ENCODE results near the gene KCTD7.
A peak's percentile ranks its signal among the peaks of the same experiment; 100 is the strongest.
"Not testable (repeated sequence)": the region's sequence is repeated elsewhere in the genome, so short reads cannot be mapped to it uniquely, and the experiment has no call there.

KCTD7 gene

GRCh38 chr7:66654275-66655112 lies 25.8 kb downstream of the KCTD7 start:
- peak; percentile 99 for DNase-seq (ENCODE audit: extremely low read depth, insufficient read length)
- no peaks in the 10 kb centered on the region for H3K36me3 ChIP-seq (ENCODE audit: control insufficient read depth, insufficient read depth, low read length)
- TF ChIP-seq CTCF (IDR thresholded peaks at IDR 0.05; ENCODE audit: insufficient read depth, low read length, poor library complexity, severe bottlenecking): no peak
- H3K4me3 ChIP-seq (replicated peaks; ENCODE audit: low read depth, low read length): peak overlapping the region; percentile 90
- H3K27me3 ChIP-seq (replicated peaks; ENCODE audit: control insufficient read depth, insufficient read depth, low read length): no peaks in the 10 kb centered on the region

- not testable (repeated sequence) for H3K36me3 ChIP-seq (ENCODE audit: control insufficient read depth, insufficient read depth, low read length); H3K27me3 ChIP-seq (replicated peaks; ENCODE audit: control insufficient read depth, insufficient read depth, low read length); DNase-seq (ENCODE audit: extremely low read depth, insufficient read length)
- H3K4me3 ChIP-seq (replicated peaks; ENCODE audit: low read depth, low read length): peak overlapping the region; percentile 90
Measured at GRCh38 chr7:66655113-66655806, 26.6 kb downstream of the KCTD7 start.

- H3K4me3 ChIP-seq (replicated peaks; ENCODE audit: low read depth, low read length); H3K27me3 ChIP-seq (replicated peaks; ENCODE audit: control insufficient read depth, insufficient read depth, low read length); H3K36me3 ChIP-seq (ENCODE audit: control insufficient read depth, insufficient read depth, low read length); DNase-seq (ENCODE audit: extremely low read depth, insufficient read length): not testable (repeated sequence)
Measured at GRCh38 chr7:66655826-66656485, 27.3 kb downstream of the KCTD7 start.

GRCh38 chr7:66657798-66658197 lies 29.1 kb downstream of the KCTD7 start:
- H3K36me3 ChIP-seq (ENCODE audit: control insufficient read depth, insufficient read depth, low read length): no peaks in the 10 kb centered on the region

GRCh38 chr7:66662646-66663264 lies 34.1 kb downstream of the KCTD7 start:
- no peak for TF ChIP-seq CTCF (IDR thresholded peaks at IDR 0.05; ENCODE audit: insufficient read depth, low read length, poor library complexity, severe bottlenecking)
- H3K27me3 ChIP-seq (replicated peaks; ENCODE audit: control insufficient read depth, insufficient read depth, low read length): no peaks in the 10 kb centered on the region
- H3K36me3 ChIP-seq (ENCODE audit: control insufficient read depth, insufficient read depth, low read length): no peaks in the 10 kb centered on the region; the same call in 1 of the 2 replicates

More at GRCh38 chr7:66657798-66658197, 29.1 kb downstream of the KCTD7 start:
- no peak for DNase-seq (ENCODE audit: extremely low read depth, insufficient read length)
- Histone ChIP-seq H3K27me3 (replicated peaks; ENCODE audit: control insufficient read depth, insufficient read depth, low read length) (no peaks in the 10 kb centered on the region), H3K4me3 (replicated peaks; ENCODE audit: low read depth, low read length) (no peak overlapping the region)
- TF ChIP-seq CTCF (IDR thresholded peaks at IDR 0.05; ENCODE audit: insufficient read depth, low read length, poor library complexity, severe bottlenecking): no peak

GRCh38 chr7:66664590-66665293 lies 36.1 kb downstream of the KCTD7 start:
- DNase-seq (ENCODE audit: extremely low read depth, insufficient read length): no peak
- no peak for TF ChIP-seq CTCF (IDR thresholded peaks at IDR 0.05; ENCODE audit: insufficient read depth, low read length, poor library complexity, severe bottlenecking)
- H3K4me3 ChIP-seq (replicated peaks; ENCODE audit: low read depth, low read length): no peak overlapping the region
- peaks cover 3% of the 10 kb centered on the region for H3K36me3 ChIP-seq (ENCODE audit: control insufficient read depth, insufficient read depth, low read length)
- H3K27me3 ChIP-seq (replicated peaks; ENCODE audit: control insufficient read depth, insufficient read depth, low read length): no peaks in the 10 kb centered on the region

More at GRCh38 chr7:66662646-66663264, 34.1 kb downstream of the KCTD7 start:
- no peak overlapping the region for H3K4me3 ChIP-seq (replicated peaks; ENCODE audit: low read depth, low read length)
- no peak for DNase-seq (ENCODE audit: extremely low read depth, insufficient read length)
